Right atrium auricular region (tissue), 2 donors: Measurements from ENCODE around the gene NUP98. TPM values are rescaled to one million over a fixed set of nuclear protein-coding genes. Genes with fewer than 3 reads are reported as not detected.
A peak's percentile ranks its signal among the peaks of the same experiment; 100 is the strongest.
"Not testable (repeated sequence)": the region's sequence is repeated elsewhere in the genome, so short reads cannot be mapped to it uniquely, and the experiment has no call there.

Source experiments
- DNase-seq: peaks from one replicate; pipeline ENCODE4 v3.0.0-alpha.2; 2019; ENCODE audit warnings: low spot score
- H3K27ac ChIP-seq, 2 donors: fragments of 200-600 bp; sonication (generic); 1 replicate in 1 of 2; 2 replicates in 1 of 2; pipeline ENCODE4 v1.5.1; 2016 to 2019
- H3K27me3 ChIP-seq, 2 donors: fragments of 200-600 bp; sonication (generic); one replicate each; pipeline versions ENCODE4 v1.5.1 to v1.6.0; 2017 to 2019
- H3K36me3 ChIP-seq: fragments of 200-600 bp; sonication (generic); one replicate; pipeline ENCODE4 v1.5.1; 2016
- H3K4me1 ChIP-seq, 2 donors: fragments of 200-600 bp; sonication (generic); one replicate each; pipeline versions ENCODE4 v1.5.1 to v1.6.0; 2017 to 2019
- H3K4me3 ChIP-seq, 2 donors: fragments of 200-600 bp; sonication (generic); 1 replicate in 1 of 2; 2 replicates in 1 of 2; pipeline ENCODE4 v1.5.1; 2017 to 2019; ENCODE audit warnings: mild to moderate bottlenecking in 1 of 2, moderate library complexity in 1 of 2
- H3K9me3 ChIP-seq, 2 donors: fragments of 200-600 bp; sonication (generic); one replicate each; pipeline ENCODE4 v1.5.1; 2019
- total RNA-seq, 2 donors: library from RNA; depleted of rRNA; stranded (reverse); fragments of >200 nt; gene quantifications; one replicate each; pipeline ENCODE4 v1.1.0, GENCODE V29; 2016
- TF ChIP-seq, protein P1 (sequence below), 2 donors: fragments of 200-600 bp; sonication (generic); IDR thresholded peaks; one replicate each; pipeline ENCODE4 v1.5.1; 2019; ENCODE audit warnings: antibody characterized with exemption in 2 of 2

NUP98 gene
- total RNA-seq, 2 donors from 2014 or later = 58.8 to 94.5 TPM

DNA sequence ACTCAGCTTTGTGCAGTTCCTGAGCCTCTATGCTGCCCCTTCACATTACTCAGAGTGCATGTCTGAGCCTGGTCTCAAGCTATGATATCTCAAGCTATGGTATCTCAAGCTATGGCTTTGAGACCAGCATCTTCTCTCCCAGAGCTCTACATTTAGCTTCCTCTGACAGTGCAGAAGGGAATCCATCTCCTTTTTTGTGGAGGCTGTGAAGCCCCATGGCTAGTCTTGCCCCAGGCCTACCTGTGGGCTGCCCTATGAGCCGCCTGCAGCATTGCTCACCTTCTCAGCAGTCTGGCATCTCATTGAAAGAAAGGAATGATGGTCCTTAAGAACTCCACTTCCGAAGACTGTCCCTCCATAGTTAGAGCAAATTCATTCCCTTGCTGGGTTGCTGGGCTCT is 23.6 kb upstream of the NUP98 start:
- TF ChIP-seq, protein P1, sequence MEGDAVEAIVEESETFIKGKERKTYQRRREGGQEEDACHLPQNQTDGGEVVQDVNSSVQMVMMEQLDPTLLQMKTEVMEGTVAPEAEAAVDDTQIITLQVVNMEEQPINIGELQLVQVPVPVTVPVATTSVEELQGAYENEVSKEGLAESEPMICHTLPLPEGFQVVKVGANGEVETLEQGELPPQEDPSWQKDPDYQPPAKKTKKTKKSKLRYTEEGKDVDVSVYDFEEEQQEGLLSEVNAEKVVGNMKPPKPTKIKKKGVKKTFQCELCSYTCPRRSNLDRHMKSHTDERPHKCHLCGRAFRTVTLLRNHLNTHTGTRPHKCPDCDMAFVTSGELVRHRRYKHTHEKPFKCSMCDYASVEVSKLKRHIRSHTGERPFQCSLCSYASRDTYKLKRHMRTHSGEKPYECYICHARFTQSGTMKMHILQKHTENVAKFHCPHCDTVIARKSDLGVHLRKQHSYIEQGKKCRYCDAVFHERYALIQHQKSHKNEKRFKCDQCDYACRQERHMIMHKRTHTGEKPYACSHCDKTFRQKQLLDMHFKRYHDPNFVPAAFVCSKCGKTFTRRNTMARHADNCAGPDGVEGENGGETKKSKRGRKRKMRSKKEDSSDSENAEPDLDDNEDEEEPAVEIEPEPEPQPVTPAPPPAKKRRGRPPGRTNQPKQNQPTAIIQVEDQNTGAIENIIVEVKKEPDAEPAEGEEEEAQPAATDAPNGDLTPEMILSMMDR (IDR thresholded peaks at IDR 0.05) = no peak
- Histone ChIP-seq H3K36me3 (no peaks in the 10 kb centered on the region), H3K4me1 (peaks cover 0 to 7% of the 10 kb centered on the region in 2 donors), H3K27me3 (no peaks in the 10 kb centered on the region), H3K9me3 (no peaks in the 10 kb centered on the region), H3K27ac (no peak overlapping the region), H3K4me3 (no peak overlapping the region)
- no peak for DNase-seq

GRCh38 chr11:3817181-3817800 is 19.9 kb upstream of the NUP98 start:
- no peak for DNase-seq
- no peaks in the 10 kb centered on the region for H3K36me3 ChIP-seq
- no peak overlapping the region for H3K27ac ChIP-seq
- no peaks in the 10 kb centered on the region for H3K9me3 ChIP-seq
- TF ChIP-seq, protein P1 (IDR thresholded peaks at IDR 0.05) = no peak
- H3K4me1 ChIP-seq = peaks cover 0 to 8% of the 10 kb centered on the region in 2 donors
- no peaks in the 10 kb centered on the region for H3K27me3 ChIP-seq
- no peak overlapping the region for H3K4me3 ChIP-seq

DNA sequence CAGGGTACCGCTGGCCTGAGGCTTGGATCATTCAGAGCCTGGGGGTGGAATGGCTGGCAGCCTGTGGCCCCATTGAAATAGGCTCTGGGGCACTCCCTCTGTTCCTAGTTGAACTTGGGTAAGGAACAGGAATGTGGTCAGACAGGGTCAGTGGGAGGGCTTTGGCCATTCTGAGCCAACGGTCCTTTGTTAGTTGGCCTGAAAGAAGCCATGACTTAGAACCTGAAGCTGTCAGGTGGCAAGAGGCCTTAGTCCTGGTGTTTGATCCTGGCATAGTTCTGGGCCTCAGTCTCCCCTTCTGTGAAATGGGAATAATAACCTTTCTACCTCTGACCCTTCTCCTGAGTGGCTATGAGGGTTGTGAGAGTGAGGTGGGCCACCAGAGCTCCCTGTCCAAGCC is 19.3 kb upstream of the NUP98 start:
- Histone ChIP-seq H3K27ac (no peak overlapping the region), H3K4me3 (no peak overlapping the region), H3K36me3 (no peaks in the 10 kb centered on the region), H3K27me3 (no peaks in the 10 kb centered on the region), H3K9me3 (no peaks in the 10 kb centered on the region), H3K4me1 (peaks cover 0 to 8% of the 10 kb centered on the region in 2 donors)
- TF ChIP-seq, protein P1 (IDR thresholded peaks at IDR 0.05) = no peak
- DNase-seq = no peak

DNA sequence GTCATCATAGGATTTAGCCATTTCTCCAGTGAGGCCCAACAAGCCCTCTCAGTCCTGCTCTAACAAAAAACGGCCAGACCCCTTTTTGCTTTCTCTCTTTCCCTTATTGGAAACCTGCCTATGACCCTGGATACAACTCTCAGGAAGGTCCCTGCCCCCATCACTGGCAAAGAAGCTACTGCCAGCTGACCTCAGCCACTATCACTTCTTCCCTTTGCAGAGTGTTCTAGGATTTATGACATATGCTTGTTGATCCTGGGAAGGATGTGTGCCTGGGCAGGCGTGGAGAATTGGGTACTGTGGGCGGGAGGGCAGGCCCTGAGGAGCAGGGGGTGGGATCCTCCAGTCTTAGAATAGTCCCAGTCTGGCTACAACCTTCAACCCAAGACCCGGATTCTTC is 18.5 kb upstream of the NUP98 start:
- Histone ChIP-seq H3K4me3 (no peak overlapping the region), H3K9me3 (no peaks in the 10 kb centered on the region), H3K4me1 (peaks cover 0 to 12% of the 10 kb centered on the region in 2 donors), H3K27ac (no peak overlapping the region), H3K36me3 (no peaks in the 10 kb centered on the region), H3K27me3 (no peaks in the 10 kb centered on the region)
- DNase-seq = no peak
- TF ChIP-seq, protein P1 (IDR thresholded peaks at IDR 0.05) = no peak

DNA sequence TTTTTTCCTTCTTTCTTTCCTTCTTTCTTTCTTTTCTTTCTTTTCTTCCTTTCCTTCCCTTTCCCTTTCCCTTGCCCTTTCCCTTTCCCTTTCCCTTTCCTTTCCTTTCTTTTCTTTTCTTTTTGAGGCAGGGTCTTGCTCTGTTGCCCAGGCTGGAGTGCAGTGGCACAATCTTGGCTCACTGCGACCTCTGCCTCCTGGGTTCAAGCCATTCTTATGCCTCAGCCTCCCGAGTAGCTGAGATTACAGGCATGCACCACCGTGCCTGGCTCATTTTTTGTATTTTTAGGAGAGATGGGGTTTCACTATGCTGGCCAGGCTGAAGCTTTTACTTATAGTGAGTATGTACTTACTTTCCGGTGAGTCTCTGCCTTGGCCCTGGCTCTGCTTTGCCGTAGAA is 17.5 kb upstream of the NUP98 start:
- H3K4me1 ChIP-seq = peaks cover 0 to 19% of the 10 kb centered on the region in 2 donors
- not testable (repeated sequence) for H3K4me3 ChIP-seq, DNase-seq, H3K27ac ChIP-seq, H3K27me3 ChIP-seq, H3K9me3 ChIP-seq, H3K36me3 ChIP-seq

GRCh38 chr11:3810951-3811350 is 13.6 kb upstream of the NUP98 start:
- peak overlapping the region; percentile 15 to 67 for H3K27ac ChIP-seq
- no peaks in the 10 kb centered on the region for H3K9me3 ChIP-seq
- DNase-seq = no peak
- no peak overlapping the region for H3K4me3 ChIP-seq
- no peaks in the 10 kb centered on the region for H3K36me3 ChIP-seq
- TF ChIP-seq, protein P1 (IDR thresholded peaks at IDR 0.05) = no peak
- peaks cover 0 to 23% of the 10 kb centered on the region in 2 donors for H3K4me1 ChIP-seq
- H3K27me3 ChIP-seq = no peaks in the 10 kb centered on the region
